Nucleus accumbens (tissue), 56 donors: ENCODE data around the gene TLE7.

Source experiments
- DNase-seq, 56 donors: peaks; one replicate each; lab custom pipeline; 2025; lab: John Stamatoyannopoulos, UW

Gene TLE7

DNA sequence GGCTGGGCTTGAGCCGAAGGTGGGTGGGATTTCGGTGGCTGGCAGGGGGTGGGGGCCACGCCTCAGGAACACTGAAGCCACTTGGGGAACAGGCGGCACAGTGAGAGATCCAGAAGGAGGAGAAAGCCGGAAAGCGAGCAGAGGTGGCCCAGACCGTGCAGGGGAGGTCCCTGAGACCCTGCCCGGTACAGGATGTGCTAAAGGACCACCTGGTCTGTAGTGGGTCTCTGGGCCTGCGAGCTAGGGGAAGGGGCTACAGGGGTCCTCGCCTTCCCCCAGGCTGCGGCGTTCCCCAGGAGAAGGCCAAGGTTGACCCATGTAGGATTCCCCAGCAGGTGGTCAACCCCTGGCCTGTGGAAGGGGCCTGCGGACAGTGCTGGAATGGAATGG lies at the start of gene TLE7:
Gene TLE7, minus strand, starts transcription at position 4 of the 390 bp plus-strand sequence. CDS start 8,730 bp downstream, outside the sequence.
- no peak for DNase-seq

DNA sequence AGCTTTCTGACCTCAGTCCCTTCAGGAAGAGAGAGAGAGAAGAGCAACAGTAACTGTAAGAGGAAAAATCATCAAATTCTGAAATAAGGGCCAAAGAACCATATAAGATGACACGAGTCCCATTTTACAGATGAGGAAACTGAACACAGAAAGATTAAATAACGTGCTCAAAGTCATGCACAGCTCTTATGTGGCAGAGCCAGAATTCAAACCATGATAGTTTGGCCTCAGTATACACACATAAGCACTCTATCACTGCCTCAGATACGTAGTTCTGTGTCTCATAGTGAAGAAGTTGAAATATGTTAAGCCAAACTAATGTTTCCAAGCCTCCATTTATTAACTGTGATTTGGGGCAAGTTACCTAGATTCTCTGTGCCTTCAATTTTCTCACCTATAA lies 49.2 kb upstream of the TLE7 start:
- no peak for DNase-seq

DNA sequence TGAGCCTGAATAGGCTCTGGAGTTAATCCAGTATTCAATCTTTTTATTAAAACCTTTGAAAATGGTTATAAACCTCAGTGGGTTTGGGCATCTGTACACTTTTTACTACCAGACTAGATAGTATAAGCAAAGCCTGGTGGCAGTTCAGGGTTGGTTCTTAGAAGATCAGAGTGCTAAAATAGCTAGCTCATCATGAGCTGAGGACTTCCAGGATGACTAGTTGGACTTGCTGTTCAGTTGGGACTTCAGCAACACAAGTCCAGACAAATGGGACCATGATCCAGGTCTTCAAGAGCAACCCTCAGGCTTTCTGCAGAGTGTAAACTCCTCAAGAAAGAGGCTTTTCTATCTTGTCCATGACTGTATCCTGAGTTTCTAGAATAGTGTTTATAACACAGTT lies 48.5 kb upstream of the TLE7 start:
- no peak for DNase-seq

DNA sequence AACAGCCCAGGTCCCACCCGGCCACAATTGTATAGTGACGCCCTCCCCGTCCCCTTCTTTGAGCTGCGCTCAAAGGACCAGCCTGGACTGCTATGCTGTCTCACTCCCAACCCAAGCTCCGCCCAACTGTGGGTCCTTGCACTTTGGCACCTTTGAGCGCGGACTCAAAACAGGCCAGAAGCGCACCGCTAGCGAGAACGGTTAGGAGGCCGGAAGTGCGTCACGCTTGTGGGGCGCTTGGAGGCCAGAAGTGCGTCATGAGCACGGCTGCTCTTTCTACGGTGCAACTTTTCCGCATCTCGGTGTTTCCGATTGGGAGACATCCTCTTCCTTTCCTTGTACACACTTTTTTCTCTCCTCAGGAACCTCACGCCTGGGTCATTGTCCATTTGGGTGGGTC lies 47.3 kb upstream of the TLE7 start, which contains the start of gene ZNF19:
Gene ZNF19, minus strand, starts transcription at position 203 of the 400 bp plus-strand sequence. CDS start 7,210 bp downstream, outside the sequence.
- no peak for DNase-seq

DNA sequence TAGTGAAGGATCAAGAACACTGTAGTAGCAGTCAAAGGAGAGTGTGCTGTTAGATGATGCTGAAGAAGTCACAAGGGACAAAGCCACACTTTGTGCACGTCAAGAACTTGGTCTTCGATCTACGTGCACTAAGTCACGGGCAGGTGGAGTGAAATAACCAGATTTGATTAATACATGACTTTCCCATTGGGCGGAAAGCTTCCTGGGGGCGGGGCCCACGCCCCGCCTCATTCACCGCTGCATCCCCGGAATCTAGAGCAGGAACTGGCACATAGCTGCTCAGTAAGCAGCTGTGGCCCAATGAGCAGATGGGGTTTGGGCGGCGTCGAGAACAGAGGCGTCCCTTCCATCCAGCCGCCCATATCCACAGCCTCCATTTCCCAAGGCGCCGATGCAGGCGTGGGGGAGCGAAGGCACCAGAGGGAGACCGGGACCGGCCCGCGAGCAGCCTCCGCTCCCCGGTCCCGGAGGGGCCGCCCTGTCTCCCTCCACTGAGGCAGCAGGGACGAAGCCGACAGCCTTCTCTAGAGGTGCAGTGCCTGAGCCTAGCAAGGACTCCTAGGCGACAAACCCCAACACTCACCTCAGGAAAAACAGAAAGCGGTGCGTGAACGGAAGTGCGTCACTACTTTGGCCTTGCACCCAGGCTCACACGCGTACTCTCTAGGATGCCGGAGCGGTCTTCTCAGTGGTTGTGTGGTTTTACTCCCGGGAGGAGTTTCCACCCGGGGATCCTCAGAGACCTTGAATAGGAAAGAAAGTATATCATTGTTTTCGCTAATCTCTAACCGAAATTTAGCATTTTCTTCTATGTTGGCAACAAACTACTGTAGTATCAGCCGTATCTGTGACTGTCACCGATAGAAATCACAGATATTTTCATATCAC lies 42.4 kb upstream of the TLE7 start:
- DNase-seq, result peak; percentile 40 to 95 (median 86)

DNA sequence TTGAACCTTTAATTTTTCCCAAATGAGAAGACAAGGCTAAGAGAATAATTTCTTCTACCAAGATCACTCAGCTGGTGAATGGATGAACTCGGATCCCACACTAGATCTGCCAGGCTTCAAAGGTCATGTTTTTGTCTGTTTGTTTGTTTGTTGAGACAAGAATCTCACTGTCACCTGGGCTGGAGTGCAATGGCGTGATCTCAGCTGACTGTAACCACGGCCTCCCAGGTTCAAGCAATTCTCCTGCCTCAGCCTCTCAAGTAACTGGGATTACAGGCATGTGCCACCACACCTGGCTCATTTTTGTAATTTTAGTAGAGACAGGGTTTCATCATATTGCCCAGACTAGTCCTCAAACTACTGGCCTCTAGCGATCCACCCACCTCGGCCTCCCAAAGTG lies 40.7 kb upstream of the TLE7 start:
- DNase-seq, result no peak

DNA sequence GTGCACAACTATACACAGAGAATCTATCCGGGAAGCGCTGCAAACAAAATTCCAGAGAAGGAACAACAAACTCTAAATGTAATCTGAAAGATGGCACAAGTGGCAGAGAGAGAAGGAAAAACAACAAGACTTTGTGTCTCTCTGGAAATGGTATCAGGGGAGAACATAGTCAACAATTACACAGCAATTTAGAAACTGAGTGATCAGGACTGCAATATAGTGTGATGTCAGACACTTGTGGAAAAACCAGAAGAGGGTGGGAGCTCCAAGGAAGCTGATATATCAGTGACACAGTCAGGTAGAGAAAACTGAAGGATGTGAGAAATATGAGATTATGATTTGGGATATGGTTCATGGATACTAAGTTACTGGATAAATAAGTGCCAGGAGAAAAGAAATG lies 39.1 kb upstream of the TLE7 start:
- DNase-seq, result no peak

DNA sequence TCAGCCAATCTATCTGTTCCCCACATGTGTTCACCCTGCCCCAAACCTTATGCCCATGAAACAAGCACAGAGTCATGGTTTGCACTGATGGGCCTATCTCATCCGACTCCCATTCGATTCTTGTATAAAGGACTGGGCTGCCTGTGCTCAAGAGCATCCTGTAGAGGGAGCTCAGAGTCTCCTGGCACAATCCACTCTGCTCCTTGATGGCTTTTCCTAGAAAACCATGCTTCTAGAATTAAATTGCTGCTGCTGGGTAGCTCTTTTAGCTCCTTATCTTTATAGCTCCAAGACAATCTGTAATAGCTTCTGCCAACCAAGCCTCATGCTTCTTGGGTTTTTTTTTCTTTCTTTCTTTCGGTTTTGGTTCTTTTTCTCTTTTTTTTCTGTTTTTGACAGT lies 37.6 kb upstream of the TLE7 start:
- DNase-seq, result peak in 8 of 56 donors; percentile 0 to 33 (median 6)

DNA sequence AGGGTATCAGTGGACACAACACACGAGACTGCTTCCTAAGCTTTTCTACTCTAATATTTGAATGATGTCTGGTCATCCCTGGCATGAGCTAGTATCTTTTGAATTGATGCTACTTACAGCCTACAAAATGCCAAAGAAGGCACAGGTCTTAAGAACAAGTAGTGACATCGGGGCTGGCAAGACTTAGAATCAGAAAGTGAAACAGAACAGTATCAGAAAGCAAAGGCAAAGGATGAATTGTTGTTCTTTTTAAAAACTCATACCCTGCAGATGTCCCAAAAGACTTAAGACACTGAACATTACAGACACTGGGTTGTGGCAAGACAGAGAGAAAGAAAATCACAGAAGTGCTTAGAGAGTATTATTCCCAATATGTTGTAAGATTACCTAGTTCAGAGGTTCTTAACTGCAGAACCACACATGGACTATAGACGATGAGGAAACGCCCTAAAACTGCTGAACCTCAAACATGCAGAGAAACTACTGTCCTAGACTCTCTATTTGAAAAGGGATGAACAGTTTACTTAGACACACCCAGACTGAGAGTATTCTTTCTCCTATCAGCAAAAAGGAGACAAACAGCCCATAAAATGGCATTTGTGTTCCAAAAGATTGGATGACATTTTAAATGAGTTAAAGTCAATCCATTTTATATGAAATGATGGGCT lies 34.7 kb upstream of the TLE7 start:
- DNase-seq, result no peak

DNA sequence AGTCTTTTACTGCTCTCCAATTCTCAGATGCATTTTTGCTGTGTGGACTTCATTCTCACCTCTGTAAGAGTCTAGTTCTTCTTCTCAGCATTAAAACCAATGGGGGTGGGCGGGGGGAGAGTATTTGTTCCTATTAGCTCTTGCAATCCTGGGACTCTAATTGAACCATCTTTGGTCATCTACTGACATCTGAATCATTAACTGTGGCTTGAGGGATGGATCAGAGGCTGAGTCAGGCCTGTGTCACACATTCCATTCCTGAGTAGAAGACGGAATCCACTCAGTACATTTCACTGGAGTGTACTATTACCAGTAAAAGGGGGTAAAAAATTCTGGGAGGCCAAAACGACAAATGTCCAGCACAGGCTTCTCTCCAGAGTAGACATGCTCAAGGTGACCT lies 33.0 kb upstream of the TLE7 start:
- DNase-seq, result no peak

DNA sequence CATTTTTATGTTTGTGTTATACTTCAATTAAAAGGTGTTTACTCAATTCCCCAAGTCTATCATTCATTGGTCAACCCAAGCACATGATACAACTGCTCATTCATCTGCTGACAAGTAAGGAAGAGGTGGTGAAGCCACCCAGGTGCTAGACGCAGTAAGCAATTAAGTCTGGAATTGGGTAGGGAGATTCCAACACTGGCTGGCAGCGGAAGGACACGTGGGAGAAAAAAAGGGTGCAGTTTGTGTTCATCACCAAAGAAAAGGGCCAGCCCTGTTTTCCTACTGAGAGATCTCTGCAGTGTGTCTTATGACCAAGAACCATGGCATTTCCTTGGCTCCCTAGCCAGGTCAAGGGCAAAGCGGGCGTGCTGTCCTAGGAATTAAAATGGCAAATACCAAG lies 32.0 kb upstream of the TLE7 start:
- no peak for DNase-seq

DNA sequence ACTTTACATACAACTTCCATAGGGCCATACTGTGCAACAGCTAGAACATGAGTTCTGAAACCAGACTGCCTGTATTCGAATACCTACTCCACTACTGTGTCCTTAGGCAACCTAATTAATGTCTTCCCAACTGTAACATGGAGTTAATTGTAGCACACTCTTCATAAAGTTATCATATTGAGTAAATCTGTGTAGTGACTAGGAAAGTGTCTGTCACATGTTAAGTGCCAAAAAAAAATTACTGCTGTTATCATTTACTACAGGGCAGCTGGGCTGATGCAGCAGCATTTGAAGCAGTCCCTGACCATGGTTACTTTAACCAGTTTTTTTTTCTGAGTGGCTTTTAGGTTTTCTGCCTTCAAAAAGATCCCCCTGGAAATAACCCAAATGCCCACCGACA lies 31.1 kb upstream of the TLE7 start:
- no peak for DNase-seq

DNA sequence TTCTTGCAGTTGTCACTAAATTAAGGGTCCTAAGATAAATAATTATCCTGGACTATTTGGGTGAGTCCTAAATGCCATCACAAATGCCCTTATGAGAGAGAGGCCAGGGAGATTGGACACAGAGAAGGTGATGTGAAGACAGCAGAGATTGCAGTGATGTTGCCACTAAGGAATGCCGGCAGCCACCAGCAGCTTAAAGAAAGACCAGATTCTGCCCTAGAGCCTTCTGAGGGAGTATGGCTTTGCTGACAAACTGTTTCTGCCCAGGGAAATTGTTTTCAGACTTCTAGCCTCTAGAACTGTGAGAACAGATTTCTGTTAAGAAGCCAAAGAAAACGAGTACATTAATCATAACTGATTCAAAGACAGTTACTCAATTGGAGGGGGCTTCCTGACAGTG lies 30.2 kb upstream of the TLE7 start:
- DNase-seq, result no peak

DNA sequence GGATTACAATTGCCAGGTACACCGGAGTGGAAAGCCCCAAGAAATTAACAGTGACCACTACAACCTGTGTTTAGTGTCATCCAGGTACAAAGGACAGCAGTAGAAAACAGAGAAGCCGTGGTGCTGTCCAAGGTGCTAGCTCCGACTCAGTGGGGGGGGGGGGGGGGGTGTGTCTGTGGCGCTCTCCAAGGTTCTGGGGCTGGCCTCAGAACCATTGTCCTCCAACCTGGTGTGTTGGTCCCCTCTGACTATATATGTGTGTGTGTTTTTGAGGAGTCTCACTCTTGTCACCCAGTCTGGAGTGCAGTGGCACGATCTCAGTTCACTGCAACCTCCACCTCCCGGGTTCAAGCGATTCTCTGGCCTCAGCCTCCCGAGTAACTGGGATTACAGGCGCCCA lies 26.0 kb upstream of the TLE7 start:
- DNase-seq, result peak in 1 of 56 donors; percentile 2

DNA sequence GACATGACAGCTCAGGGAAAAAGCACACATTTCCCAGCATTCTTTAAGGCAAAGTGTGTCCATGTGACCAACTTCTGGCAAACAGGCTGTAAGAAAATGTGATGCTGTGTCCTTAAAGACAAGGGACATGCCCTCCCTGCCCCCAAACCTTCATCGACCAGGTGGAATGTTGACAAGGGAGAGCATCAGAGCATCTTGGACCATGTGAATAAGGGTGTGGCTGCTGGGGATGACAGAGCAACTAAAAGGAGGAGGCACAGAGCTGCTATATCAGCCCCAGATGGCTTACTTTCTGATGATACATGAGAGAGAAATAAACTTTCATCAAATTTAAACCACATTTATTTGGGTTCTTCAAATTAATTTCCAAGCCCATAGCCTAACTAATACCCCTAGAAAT lies 22.4 kb upstream of the TLE7 start:
- no peak for DNase-seq

DNA sequence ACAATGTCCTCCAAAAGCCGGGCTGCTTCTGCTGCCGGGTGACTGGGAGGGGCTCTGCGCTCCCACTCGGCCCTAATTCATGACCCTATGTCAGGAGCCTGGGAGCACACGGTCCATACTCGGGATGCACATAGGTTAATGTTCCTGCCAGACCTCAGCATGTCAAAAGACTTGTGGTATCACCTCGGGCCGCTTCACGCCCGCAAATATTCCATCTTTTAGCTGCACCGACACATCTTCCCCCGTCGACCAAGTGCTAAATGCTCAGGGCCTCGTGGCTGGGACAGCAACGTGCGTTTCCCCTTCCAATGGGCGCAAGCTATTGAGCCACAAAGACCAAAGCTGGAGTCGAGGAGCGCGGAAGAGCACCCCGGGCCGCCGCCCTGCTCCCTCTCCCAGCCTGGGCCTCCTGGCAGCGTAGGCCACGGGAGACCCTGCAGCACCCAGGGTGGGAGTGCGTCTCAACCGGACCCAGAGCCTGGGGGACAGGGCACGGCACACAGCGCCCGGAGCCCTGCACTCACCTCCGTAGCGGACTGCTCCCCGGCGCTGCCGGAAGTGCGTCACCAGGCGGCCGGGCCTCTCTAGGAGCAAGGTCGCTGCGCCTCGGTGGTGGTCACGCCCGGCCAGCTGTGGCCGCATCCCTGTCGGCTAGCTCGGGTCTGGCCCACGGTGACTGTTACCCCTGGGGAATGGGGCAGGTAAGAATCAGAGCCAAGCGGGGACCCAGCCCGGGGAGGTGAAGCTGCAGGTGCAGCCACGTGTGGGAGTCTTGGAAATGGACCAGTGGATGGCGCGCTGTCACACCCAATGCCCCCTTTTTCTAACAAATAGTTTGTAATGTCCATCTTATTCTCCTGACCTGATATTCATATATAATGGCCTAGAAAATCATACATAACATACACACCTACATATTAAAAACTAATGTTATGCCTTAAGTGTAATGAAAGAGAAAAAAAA lies 20.1 kb upstream of the TLE7 start, which contains the start of gene ZNF23:
Gene ZNF23, minus strand, starts transcription at position 562 of the 963 bp plus-strand sequence. CDS start 5,451 bp downstream, outside the sequence.
- DNase-seq, result peak; percentile 11 to 90 (median 79)

DNA sequence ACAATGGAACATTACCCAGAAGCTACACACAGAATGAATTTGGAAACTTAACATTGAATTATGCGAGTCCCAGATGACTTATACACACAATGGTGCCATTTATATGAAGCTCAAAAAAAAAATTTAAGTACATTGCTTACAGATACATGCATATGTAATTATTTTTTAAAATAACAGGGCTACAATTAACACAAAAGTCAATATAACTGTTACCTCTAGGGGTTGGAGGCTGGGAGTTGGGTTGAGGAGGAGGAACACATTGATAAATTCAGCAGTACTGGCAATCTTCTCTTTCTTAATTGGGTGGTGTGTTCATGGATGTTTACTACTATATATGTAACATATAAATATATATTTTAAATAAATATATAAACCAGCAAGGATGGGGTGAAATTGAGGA lies 19.1 kb upstream of the TLE7 start:
- DNase-seq, result no peak

DNA sequence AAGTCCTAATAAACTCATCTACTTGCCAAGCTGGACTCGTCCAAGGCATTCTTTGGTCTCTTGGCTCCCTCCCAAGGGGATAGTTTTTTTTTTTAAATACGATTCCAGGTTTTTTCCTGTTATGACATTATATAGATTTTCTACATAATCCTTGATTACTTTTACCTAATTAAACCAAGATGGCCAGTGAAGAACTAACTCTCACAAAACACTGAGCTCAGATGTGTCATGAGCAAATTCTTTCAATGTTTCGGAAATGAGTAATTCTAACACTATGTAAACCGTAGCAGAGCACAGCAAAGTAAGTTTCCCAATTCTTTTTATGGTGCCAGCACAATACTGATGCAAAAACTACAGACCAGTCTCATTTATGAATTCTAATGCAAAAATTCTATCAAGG lies 18.4 kb upstream of the TLE7 start:
- no peak for DNase-seq

DNA sequence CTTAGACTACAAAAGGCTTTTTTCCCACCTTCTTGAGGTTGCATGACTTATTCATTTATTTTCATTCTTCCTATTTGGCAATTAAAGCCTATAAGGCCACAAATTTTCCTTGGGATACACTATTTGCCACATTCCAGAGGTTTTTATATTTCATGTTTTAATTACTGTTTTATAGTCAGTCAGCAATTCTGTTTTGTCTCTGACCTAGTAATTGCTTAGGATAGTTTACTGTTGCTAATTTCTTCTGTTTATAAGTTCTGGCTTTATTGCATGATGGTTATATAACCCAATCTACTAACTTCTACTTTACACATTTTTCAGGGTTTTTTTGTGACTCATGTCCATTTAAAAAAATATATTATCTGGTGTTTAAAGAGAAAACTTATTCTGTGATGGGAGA lies 17.7 kb upstream of the TLE7 start:
- no peak for DNase-seq

DNA sequence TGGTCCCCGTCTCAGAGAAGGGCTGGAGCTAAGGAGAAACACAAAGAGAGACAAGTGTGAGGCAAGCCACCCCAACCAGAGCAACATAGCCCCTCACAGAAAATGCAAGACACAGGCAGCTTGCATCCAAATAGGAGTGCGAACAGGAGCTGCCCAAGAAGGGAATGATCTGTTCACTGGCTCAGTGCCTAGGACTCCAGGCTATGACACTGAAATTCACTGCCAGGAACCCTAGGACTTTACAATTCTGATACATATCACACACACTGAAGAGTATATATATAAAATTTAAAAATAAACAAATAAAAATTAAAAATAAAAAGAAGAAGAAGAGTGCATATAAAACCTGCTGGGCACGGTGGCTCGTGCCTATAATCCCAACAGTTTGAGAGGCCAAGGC lies 14.9 kb upstream of the TLE7 start:
- DNase-seq, result no peak

DNA sequence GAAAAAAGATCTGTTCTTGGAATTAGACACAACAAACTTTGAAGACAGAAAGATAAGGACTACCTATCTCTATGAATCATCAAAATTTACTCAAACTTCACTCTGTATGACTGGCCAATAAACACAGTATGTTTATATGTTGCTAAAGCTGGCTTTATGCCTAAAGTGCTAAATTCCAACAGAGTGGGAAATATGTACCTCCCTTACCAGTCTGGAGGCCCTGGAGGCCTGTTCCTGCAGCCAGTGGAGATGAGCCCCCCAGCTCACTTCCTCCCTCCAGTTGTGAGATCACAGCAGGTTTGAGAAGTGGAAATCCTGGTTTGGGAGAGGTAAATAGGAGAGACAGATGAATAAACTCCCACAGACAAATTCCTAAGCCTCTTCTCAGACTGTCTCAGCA lies 11.2 kb upstream of the TLE7 start:
- DNase-seq, result no peak
